Renal cortex interstitium (tissue), 11 donors: ENCODE data around the gene KRT5. TPM values are rescaled to one million over a fixed set of nuclear protein-coding genes. Genes with fewer than 3 reads are reported as not detected.

Source experiments
- DNase-seq, 11 donors: peaks; one replicate each; pipeline ENCODE4 v3.0.0-alpha.2; 2013; ENCODE audit warnings: low read depth in 9 of 11, low spot score in 4 of 11; ENCODE audit errors: extremely low read depth in 1 of 11
- polyA plus RNA-seq, 3 donors: library from polyadenylated mRNA; unstranded; fragments of 120-200 nt; gene quantifications; one replicate each; pipeline ENCODE4 v1.2.1, GENCODE V29; 2013; ENCODE audit not compliant: insufficient read length in 3 of 3

KRT5 gene
- polyA plus RNA-seq, 3 donors, result 0.24 to 0.33 (median 0.27) TPM

DNA sequence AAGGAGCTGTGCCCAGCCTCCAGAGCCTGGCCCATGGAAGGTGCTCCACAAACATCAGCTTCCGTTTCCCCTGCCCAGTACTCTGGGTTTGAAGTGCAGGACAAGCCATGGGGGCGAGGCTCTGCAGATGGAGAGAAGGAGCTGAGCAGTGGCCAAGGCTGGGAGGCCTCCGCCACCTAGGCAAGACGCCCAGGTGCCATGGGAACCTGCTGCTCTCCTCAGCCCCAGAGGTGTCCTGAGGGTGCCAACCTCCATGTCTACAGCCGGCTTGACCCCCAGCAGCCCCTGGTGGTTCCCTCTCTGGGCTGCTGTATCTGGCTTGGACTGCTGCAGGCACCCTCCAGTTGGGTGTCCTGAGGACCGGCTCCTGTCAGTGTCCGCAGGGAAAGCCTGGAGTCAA lies 20.3 kb upstream of the KRT5 start:
- DNase-seq, result no peak

GRCh38 chr12:52539821-52540173 lies 19.6 kb upstream of the KRT5 start:
- DNase-seq, result no peak

- DNase-seq, result peak in 10 of 11 donors; percentile 7 to 40 (median 18)
These were observed 19.1 kb upstream of the KRT5 start for GRCh38 chr12:52539083-52539820.

- no peak for DNase-seq
These were observed 16.9 kb upstream of the KRT5 start for GRCh38 chr12:52537101-52537500.

DNA sequence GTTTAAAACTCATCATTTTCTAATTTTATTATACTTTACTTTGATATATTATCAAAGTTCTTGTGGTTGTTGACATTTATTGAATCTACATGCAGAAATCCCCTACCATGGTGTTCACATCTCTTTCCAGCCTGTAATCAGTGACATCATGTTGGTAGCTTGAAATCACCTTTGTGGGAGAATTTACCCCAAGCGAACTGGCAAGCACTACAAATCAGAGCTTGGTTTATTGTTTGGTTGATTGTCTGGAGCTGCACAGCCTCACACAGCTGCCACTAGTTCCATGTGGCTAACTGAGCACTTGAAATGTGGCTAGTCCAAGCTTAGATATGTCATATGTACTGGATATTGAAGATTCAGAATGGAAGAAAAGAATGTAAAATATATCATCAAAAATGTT lies 15.4 kb upstream of the KRT5 start:
- no peak for DNase-seq

DNA sequence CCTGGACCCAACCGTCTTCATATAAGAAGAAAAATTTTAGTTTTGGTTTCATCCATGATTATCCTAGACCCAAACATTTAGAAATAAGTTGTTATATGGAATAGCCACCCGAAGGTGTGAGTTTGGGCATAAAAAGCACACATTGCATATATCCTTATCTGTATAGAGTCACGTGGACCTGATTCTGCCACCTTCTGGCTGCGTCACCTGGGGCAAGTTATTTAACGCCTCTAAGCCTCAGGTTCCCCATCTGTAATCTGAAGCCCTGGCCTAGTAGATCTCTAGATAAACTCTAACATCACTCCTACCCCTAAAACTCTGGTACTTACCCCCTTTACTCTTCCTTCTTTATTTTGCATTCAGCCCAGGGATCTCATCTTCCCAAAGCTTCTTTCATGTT lies 14.3 kb upstream of the KRT5 start:
- DNase-seq, result no peak

DNA sequence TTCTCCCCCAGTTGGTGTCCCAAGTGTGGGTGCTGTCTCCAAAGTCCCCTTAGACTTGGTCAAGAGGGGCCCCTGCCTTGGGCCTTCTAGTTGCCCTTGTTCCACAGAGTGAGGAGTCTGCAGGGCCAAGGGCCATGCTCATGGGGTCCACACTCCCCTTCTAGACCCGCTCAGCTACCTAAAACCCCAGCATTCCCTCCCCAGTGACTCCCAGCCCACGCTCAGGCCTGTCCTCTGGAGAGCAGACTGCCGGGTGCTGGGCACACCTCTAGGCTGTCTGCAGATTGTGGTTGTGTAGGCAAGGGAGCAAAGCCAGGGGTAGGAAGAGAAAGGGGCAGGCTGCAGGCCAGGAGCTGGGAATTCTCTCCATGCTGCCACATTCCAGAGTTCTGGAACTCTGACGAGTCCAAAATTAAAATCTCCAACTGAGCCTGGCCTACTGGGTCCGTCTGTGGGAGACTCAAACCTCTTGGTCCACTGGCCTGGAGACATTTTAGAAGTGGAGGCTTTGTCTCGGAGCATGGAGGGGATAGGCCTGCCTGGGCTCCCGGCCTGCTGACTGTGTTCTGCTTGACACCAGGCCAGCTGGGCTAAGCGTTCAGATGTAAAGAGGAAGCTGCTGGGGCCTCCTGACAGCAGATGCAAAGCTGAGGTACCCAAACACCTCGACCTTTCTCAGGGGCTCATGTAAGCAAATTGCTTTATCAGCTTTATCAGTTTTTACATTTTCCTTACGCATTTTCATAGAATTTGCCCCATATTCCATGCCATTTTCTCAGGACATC lies 13.7 kb upstream of the KRT5 start:
- DNase-seq, result no peak

DNA sequence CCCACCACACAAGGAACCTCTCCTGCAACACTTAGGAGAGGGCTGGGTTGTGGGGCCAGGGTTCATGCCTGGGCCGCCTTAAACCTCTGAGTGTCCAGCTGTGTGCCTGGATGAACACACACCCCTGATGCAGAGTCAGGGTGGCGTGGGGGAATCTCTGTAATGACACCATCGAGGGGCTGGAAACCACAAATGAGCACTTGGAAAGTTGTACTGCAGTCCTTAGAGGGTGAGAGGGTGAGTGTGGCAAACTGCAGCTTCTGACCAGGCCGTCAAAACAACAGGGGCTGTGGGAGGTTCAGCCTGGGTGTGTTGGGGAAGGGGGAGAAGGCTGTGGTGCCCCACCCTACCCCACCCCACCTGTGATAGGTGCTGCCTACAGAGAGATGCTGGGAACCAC lies 12.4 kb upstream of the KRT5 start:
- no peak for DNase-seq

DNA sequence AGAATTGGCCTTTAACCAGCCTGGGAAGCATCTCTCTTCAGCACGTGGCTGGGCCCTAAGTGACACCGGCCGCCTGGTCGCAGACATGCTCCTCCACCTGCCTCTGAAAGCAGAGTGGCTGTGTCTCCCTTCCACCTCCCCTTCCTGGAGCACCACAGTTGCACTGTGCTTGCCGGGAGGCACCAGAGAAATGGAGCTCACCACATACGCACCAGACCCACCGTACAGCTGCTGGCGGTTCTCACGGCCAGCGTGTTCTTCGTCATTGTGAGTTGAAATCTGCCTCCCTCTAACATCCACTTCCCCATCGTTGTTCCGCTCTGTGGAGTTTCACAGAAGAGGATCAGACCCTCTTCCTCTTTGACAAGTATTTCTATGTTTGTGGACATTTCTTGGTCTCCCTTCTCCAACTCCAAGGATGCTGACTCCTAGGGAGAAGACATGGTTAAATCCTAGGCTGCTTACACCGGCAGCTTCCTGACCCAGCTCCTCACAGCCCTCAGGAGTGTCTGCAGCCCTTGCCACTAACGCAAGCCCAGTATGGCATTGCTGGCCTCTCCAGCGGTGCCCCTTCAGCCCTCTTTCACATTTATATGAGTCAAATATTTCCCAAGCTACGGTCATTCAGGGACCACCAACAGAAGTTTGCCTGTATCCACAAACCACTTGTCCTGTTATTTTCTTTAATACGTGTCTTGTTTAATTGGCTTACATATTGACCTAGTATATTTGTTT lies 11.5 kb upstream of the KRT5 start:
- no peak for DNase-seq

- DNase-seq, result no peak
These were observed 10.7 kb upstream of the KRT5 start for GRCh38 chr12:52530905-52531304.

DNA sequence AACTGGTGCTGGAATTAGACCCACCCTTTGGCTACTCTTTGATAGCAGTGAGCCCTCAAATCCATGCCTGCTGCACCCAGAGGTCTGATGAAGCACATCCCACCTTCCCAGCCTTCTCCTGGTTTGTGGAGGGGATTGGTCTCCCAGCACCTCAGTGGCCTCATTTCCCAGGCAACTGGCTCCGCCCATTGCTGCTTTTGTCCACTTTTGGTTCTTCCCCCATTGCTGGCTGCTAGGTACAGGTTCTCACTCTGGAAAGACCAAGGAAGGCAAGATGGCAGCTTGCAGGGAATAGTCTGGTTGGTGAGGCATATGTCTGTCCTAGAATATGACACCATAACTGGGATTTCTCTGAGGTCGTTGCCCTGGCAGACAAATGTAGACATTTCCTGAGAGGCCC lies 10.2 kb upstream of the KRT5 start:
- DNase-seq, result no peak

- DNase-seq, result no peak
These were observed 9.7 kb upstream of the KRT5 start for GRCh38 chr12:52529846-52530245.

GRCh38 chr12:52529417-52529816 lies 9.2 kb upstream of the KRT5 start:
- no peak for DNase-seq

GRCh38 chr12:52528641-52529143 lies 8.5 kb upstream of the KRT5 start:
- DNase-seq, result no peak

- DNase-seq, result no peak
These were observed 7.1 kb upstream of the KRT5 start for GRCh38 chr12:52527121-52527800.

GRCh38 chr12:52526511-52526951 lies 6.3 kb upstream of the KRT5 start:
- no peak for DNase-seq

DNA sequence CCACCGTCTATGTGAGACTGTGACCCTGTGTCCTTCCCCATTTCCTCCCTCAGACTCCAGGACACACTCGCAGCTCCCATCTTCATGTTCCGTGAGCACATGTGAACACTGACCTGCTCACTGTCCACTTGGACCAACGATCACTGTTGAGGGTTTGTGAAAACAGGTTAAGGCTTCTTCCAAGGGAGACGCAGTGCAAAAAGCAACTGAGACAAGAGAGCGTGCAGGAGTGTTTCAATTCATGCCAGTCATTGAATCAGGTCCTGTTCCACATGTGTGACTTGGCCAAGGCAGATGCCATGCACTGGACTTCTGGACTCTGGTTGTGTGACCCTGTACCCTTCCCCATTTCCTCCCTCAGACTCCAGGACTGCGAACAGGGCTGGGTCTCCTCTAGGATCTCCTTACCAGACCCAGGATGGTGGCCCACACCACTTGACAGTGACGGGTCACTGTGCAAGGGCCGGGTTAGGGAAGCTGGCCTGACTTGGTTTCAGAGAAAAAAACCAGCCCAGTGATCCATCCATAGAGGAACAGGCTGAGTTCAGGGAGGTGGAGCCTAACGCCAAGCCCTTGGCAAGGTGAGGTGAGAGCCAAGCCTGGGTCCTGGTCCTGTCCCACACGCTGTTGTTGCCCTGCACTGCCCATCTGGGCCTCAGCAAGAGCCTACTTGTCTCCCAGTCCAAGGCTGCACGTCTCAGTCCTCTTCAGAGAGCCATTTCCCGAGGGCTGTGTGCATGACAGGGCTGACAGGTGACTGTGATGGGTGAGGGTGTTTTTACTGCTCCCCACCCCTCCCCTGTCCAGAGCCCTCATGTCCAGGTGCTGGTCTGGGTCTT lies 5.7 kb upstream of the KRT5 start:
- DNase-seq, result no peak

DNA sequence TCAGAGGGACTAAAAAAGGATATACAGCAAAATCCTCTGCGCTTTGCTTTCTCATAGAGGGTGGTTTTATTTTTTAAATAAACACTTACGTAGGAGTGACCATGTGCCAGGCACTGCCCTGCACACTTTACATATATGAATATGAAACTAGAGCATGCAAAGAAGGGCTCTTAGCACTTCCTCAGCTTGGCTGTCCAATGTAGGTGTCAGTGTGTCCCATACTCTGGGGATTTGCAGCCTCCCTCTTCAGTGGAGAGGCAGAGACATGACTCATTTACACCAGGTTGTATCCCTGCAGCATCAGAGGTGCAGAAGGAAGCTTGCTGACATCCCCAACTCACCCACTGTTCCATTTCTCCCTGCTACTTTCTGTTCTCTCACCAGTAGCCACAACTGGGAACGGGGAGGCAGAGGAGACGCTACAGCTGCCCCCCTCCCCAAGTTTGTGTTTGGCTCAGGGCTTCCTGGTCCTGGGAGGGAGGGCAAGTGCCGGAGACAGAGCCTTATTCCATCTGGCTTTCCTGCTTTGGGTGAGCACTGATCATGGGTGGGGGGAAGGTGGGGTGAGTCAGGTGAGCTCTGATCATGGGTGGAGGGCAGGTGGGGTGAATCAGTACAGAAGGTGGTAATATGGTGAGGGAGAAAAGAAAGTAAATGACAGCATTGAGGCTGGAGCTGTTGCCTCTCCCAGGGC lies 4.9 kb upstream of the KRT5 start:
- no peak for DNase-seq
